HG02981 (cell line): ENCODE results near the gene TRAK1.
A peak's percentile ranks its signal among the peaks of the same experiment; 100 is the strongest.

Source experiments
- ATAC-seq: cut with Tn5 transposase; IDR thresholded peaks from one replicate; pipeline ENCODE4 v1.9.1; 2021; ENCODE audit warnings: mild to moderate bottlenecking, moderate library complexity; ENCODE audit not compliant: unreplicated experiment

TRAK1 gene

DNA sequence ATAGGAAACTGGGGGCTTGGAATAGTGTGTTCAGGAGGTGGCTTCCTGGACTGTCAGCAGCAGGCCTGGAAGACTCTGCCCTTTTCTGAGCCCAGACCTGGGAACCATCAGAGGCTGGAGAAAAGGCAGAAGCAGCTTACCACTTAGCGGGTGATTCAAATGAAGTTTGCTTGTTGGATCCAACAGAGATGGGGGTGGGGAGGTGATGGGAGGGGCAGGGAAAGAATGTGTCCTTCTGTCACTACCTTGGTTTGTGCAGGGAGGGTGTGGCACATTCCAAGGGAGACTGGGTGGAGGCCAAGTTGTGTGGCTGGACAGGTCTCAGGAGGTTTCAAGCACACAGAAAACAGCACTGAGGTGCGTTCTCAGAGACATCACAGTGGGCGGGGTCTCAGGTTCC, 58.8 kb downstream of the TRAK1 start:
- no peak for ATAC-seq

DNA sequence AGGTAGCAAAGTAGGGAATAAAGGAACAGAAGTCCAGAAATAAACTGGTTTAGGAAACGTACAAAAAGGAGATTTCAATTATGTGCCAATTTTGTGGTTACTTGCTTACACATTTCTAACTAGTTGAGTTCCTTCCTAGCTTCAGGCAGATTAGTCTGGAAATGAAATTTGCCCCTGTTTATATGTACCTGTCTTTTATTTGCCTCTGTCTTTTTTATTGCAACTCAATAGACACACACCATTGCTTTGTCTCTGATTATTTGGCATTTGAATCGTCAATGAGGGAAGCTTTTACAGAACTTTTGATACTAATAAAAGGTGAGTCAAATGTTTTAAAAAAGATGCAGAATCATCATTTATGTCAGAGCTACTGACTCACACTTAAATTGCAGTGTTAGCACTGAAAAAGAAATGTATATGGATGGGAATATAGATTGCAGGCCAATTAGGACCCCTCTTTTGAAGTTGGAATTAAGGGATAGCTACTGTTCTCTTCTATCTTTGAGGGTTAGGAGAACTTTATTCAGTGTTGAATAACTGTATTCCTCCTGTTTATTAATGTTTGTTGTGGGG, 60.5 kb downstream of the TRAK1 start:
- no peak for ATAC-seq

GRCh38 chr3:42152193-42152592, 61.0 kb downstream of the TRAK1 start:
- no peak for ATAC-seq

DNA sequence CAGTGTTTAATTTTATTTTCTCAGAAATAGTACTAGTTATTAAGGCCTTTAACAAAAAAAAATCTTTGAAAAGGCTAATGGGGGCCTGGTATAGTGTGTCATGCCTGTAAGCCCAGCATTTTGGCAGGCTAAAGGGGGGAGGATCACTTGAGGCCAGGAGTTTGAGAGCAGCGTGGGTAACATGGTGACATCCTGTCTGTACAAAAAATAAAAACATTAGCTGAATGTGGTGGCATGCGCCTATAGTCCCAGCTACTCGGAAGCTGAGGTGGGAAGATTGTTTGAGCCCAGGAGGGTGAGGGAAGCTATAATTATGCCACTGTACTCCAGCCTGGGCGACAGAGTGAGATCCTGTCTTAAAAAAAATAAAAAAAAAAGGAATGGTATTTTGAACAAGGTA, 61.9 kb downstream of the TRAK1 start:
- ATAC-seq, result no peak

DNA sequence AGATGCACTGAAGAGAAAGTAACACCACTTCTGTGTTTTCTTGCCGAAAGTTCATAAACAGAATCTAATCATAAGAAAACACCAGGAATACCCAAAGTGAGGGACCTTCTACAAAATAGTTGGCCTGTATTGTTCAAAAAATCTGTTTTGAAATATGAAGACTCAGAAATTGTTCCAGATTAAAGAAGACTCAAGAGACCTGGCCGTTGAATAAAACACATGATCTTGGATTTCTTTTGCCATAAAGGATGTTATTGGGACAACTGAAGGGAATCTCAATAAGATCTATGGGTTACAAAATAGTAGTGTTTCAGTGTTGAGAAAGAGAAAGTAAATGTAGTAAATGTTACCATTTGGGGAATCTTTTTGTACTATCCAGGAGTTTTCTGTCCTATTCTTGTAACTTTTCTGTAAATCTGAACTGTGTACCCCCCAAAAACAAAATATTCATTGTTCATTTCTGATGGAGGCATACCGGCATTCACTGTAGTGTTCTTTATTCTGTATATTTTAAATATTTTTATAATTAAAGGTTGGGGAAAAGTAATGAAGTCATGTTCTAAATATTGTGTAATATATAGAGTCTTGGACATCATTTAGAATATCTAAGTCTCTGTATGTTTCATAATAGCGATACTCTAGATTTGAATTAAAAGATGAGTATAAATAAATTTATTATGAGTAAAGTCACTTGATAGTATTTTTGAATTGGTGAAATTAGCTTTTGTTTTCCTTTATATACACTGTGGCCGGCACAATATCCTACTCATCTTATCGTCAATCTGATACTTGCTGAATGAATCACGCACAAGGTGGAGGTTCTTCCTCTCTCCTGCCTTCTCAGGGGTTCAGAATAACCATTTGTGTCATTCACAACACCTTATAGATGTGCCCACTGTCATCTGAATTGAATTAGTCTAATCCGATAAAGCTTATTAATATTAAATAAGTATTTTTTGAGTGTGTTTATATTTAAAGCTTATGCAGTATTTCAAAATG, 66.7 kb downstream of the TRAK1 start:
- ATAC-seq, result no peak

DNA sequence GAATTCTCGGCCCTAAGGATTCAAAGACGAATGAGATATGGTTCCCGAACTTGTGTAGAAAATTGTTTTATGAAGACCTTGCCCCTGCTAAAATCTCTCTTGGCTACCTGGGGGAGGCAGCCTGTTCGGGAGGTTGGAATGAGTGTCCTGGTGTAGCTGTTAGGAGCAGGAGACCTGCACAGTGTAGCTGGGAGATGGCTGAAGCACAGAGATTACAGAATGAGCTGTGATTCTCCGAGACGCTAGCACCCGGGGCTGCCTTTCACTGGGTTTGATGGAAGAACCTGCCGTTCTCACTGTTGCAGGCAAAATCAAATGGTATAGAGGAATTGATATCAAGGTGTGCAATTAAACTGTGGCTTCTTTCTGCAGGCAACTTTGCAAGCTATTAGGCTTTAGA, 68.0 kb downstream of the TRAK1 start:
- ATAC-seq, result no peak

DNA sequence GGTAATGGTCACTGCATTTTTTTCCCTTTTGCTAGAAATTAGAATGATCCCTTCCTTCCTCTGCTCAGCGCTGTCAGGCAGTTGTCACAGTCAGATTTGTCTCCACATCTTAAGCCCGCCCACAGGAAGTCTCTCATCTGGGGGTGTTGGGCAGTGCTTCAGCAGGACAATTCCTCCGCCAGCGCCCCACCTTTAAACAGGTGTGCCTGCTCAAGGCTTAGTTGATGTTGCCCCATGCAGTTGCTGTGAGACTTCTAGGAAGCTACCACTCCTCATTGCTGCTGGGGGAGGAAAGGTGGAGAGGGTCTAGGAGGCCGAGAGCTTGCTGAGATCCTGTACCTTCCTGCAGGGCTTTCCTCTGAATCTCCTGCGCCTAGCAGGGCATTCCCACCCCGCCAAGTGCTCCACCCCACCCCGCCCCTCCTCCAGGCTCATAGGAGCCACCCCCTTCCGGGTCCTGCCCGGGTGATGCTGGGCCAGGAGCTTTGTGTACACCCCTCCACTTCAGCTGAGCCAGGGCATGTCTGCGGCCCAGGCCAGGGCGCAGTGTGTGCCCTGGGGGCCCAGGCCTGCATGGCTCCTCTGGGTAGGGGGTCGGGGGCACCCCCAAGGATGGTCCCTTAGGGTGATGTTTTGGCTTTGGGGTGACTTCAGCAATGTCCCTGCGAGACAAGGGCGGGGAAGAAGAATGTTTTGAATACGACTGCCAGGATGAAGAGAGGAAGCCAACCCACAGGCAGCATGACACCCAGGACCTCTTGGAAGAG, 68.7 kb downstream of the TRAK1 start:
- ATAC-seq, result peak; percentile 79

DNA sequence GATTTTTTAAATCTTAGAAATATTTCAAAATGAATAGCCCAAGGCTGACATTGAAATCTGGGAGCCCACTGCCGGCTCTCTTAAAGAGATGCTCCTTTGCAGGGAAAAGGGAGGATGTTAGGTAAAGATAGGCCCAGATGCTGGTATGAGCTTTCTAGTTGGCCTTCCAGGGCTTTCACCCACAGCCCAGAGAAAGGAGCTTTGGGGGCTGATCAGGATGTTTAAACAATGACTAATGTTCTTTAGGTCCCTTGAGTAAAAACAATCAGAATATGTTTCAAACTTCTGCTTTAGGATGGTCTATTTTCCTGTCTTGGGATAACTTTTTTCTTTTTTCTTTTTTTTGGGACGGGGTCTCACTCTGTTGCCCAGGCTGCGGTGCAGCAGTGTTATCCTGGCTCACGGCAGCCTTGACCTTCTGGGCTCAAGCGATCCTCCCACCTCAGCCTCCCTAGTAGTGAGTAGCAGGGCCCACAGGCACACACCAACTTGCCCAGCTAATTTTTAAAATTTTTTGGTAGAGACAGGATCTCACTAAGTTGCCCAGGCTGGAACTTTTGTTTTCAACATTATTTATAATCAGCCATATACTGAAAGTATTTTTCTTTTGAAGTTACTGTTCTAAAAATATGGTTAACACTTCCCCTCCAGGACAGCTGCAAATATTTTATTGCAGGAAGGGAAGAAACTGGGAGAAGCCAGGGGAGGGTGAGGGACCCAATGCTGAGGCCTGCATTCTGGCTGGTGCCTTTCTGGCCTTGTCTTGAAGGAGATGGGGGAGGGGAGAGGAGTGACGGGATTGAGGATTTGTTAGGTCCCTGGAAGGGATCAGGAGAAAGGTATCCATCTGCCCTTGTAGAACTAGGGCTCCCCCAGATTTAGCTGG, 70.1 kb downstream of the TRAK1 start:
- no peak for ATAC-seq

- no peak for ATAC-seq
Measured at GRCh38 chr3:42162462-42162861, 71.3 kb downstream of the TRAK1 start.

- ATAC-seq, result no peak
Measured at GRCh38 chr3:42163622-42164244, 72.6 kb downstream of the TRAK1 start.

- no peak for ATAC-seq
Measured at GRCh38 chr3:42164656-42165055, 73.5 kb downstream of the TRAK1 start.

DNA sequence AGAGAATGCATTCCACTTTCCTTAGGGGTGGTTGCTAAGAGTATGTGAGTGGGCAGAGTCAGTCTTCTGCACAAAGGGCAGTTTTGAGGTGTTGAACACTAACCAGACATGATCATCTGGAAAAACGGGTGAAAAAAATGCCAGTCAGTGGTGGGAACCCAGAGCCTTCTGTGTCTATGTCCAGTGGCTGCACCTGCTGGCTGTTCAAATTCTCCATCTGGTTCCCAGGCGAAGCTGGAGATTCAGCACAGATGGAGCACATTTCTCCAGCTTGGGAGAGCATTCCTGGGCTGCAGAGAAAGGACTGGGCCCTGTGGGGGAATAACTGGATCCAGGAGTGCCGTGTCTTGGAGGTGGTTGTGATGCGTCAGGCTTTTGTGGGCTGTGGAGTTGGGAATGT, 74.1 kb downstream of the TRAK1 start:
- ATAC-seq, result no peak

GRCh38 chr3:42166214-42166613, 75.1 kb downstream of the TRAK1 start:
- ATAC-seq, result no peak

GRCh38 chr3:42166662-42167300, 75.6 kb downstream of the TRAK1 start:
- ATAC-seq, result no peak

GRCh38 chr3:42169579-42170120, 78.5 kb downstream of the TRAK1 start:
- ATAC-seq, result no peak

GRCh38 chr3:42172047-42172654, 81.0 kb downstream of the TRAK1 start:
- no peak for ATAC-seq

DNA sequence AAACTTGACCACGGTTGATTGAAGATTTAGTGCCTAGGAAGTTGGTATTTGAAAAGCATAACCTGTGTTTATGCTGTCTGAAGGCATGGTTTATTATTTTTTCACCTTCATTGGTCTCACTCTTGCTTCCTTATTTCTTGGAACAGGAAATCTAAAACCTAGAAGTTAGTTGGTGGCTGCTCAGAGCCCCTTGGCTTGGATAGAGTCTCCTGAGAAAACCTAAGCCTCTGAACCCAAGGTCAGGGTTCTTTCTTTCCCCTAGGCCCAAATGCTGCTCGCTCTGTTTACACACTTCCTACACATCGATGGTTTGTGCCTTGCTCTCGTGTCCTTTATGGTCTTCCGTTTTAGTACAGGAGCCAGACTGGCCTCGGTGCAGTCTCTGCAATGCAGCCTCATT, 82.2 kb downstream of the TRAK1 start:
- no peak for ATAC-seq

DNA sequence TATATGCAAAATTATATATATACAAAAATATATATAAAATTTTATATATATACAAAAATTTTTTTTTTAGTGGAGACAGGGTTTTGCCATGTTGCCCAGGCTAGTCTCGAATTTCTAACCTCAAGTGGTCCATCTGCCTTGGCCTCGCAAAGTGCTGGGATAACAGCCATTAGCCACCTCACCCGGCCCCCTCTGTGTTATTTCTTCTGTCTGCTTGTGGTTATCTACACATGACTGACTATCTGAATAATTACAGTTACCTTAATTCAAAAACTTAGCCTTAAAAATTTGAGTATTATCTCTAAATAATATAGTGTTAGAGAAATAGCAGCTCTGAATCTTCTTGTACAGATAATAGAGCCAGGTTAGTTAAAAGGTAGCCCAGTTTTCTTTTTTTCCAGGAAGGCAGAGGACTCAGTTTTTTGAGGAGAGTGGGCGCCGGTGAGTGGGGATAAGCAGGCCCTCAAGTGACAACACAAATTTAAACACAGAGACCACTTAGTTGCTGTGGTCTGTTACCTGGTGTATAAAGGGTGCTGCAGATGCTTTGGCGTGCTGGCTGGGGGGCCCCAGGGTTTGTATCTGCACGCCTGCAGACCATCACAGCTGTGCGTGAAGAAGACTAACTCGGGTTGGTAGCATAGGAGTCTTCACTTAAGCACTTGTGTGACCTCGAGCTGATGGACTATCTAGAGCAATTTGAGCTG, 83.7 kb downstream of the TRAK1 start:
- ATAC-seq, result no peak
